Measurements from ENCODE around the gene LRRC10B.

The LRRC10B gene

DNA sequence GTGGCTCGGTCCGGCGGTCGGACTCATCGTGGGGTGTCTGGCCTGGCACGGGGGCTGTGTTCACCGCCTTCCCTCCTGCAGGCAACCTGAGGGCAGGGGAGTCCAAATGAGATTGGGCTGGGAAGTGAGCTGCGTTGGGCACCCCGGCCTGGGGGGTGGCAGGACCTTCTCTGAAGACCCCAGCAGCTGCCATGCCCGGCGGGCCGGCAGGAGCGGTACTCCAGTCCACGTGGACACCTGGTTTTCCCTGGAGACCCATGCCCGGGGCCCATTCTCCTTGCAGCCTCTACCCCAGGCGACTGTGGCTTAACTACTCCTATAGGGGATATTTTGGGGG is 24.5 kb downstream of the LRRC10B start:
- DNase-seq: no peak

DNA sequence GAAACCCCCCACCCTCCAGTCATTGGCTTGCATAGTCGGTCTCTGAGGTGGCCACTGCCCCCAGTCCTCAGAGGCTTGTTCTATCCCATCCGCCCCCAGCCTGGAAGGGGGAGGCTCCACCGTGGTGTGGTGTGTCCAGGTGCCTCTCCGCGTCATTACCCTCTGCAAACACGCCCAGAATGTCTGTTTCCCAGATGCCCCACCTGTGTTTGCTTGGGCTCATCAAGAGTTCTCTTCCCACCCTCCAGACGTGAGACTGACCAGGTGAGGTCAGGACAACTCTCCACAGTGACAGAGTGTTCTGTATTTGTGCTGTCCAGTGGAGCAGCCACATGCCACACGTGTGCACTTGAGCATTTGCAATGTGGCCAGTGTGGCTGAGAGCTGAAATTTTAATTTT is 24.9 kb downstream of the LRRC10B start:
- no peak for DNase-seq

DNA sequence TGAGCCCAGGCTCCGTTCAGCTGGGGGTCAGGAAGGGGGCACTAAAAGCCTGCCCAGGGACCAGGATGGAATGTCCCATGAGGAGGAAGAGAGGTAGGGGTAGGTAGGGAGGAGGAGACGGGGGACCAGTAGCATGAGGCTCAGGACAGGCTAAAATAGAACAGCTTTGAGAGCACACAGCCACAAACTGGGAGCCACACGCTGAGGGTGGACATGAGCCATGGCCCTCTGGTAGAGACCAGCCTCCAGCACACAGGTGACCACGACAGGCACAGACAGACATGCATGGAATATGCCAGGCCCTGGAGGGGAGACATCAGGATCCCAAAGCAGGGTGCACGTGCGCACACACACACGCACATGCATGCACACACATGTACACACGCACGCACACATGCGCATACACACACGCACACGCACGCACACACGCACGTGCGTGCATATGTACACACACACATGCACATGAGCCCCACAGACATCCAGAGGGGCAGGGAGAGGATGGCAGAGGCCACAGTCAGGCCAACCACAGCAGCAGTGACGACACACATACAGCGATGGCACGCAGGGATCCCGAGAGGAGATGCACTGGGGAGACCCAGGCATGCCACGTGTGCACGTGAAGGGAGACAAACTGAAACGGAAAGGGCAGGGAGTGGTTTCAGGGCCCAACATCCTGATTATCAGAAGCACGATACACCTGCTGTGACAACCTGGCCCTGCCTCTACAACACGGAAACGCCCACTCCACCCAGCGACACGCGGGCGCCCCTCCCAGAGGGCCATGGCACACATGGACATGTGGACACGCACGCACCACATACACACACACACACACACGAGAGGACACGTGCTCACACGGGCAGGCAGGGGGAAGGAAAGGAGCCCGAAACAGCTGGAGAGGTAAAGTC is 25.7 kb downstream of the LRRC10B start:
- no peak for DNase-seq

DNA sequence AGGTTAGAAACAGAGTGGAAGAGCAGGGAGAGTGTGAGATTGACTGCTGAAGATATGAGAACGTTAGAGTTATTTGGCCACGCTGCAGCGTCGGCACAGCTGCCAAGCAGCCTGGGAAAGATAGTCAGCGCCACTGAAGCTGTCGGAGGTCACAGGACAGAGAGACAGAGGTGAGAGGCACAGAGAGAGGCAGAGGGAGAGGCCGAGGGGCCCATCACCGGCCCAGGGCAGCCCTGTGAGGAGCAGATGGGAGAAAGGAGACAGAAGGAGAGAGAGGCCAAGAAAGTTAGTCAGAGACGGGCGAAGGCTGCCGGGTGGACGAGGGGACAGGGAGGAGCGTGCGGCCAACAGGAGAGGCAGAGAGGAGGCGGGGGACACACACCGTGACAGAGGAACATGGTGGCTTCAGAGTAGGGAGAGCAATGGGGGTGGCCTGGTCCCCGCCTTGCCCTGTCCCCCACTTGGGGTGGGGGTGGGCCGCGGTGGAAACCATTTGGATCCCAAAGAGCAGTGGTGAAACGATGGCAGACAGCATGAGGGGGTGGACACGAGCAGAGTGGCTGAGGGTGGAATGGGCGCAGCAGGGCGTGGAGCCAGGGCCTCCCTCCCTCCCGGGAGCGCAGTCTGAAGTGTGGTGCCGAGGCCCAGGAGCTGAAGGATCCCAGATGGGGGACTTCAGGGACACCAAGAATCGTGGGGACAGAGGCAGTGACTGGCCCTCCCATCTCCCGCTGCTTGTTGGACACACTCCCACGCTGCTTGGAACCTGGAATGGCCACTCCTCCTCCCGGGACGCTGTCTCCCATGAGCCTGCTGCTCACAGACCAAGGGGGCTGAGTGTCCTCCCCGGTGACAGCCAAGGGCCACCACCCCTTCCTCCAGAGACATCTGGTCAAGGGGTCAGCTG is 26.6 kb downstream of the LRRC10B start:
- DNase-seq: no peak

DNA sequence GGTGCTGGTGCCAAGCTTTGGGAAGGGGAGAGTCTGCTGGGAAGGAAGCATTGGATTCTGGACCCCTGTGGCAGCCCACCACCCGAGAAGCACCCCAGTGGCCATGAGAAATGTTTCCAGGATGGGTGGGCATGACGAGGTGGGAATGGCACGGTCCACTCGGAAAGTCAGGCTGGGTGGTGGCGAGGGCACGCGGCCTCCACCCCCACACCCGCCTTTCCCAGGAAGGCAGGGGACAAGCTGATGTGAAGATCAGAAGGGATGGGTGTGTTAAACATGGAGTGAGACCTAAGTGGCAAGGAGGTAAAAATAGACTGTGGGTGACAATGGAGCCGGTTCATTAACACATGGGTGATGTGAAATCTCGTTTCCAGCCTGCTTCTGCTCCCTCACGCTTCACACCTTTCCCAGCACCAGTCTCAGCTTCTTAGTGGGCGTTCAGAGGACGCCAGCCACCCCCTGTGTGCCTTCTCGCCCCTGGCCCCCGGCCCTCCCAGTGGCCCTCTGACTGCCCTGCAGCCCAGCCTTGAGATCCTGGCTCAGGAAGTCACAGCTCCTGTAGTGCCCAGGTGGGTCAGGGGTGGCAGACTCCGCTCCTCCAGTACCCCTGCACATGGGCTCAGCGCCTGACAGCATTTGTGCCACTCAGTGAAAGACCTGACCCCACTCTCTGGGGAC is 27.6 kb downstream of the LRRC10B start:
- no peak for DNase-seq

DNA sequence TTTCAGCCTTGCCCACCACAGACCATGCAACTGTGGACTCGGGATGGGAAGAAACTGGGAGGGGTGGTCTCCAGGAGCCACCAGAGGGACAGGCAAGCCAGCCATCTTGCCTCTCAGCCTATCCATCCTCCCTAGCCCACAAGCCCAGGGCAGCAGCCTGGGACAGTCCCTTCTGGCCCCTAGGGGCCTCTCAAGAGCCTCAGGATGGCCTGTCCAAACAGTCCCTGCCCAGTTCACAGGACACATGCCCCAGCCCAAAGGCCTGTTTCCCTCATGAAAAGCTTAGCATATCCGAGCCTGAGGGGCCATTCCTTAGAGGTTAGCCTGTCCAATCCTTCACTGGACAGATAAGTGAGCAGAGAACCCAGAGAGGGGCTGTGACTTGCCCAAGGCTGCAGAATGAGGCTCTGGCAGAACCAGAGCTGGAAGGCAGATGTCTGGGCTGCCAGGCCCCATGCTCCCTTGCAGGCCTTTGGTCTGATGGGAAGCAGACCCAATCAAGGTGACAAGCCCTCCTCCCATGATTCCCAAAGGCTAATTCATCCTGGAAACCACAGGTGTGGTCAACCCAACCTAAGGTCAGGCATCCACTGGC is 28.2 kb downstream of the LRRC10B start:
- DNase-seq: no peak

DNA sequence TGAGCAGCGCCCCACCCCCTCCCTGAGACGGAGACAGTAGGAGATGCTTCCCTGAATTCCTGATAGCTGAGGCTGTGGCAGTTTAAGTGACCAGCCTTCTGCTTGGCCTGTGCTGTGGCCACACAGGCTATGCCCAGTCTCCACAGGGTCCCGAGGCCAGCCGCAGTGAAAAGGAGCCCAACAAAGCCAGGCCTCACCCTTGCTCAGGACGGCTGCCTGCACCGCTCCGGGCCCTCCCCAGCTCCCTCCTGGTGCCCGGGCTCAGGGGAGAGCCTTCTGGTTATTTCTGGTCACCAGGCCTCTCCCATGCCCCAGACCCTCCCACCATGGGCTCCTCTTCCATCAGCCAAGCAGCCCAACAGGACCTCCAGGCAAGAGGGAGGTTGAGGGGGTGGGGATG is 28.8 kb downstream of the LRRC10B start:
- no peak for DNase-seq

DNA sequence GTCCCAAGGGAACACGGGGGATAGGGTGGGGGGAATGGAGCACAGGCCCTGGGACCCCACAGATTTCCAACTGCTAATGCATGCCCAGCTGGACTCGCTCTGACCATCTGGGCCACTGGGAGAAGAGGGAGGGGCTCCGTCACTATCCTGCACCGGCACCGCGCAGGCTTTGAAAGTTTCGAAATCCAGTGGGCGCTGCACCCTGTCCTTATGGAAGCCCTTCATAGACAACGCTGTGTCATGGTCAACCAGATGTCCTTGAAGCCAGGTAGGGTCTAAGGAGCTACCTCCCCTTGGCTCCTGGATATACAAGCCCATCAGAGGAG is 30.1 kb downstream of the LRRC10B start:
- DNase-seq: no peak

DNA sequence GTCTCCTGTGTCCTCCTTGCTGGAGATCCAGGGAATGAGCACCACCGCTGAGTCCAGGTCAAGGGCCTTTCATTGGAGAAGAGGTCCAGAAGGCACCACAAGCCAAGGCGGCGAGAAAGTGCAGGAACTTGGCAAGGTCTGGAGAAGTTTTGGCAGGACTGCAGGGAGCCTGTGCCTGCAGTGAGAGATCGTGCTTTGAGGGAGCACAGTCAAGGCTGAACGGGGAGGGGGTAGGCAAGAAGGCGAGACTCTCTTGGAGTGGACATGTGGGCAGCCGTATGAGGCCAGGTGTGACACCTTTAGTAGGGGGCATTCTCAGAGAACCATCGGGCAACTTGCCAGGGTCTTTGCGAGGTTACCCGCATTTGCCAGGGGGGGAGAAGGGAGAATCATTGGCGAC is 30.5 kb downstream of the LRRC10B start:
- DNase-seq: peak in 1 of 2 experiments; percentile 36

DNA sequence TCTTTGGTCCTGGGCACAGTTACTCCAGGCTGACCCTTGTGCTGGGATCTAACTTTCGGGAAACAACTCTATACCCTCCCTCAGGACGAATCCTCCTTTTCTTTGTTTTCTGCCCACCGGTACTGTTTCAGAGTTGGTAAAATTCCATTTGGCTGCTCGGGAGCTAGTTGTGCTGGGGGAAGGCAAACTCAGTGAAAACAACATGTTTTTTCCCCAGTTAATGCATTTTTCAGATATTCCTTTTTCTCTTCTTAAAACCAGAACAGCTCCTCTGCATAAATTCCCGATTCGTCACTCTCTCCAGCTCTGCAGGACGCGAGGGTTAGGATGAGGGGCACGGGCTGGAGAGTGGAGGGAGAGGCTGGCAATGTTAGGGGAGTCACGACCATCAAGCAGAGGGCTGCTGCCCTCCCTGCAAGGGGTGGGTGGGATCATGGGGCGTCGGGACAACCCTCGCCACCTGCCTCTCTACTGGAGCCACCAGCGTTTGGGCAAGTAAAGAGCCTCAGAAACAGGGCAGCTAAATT is 31.3 kb downstream of the LRRC10B start:
- no peak for DNase-seq

DNA sequence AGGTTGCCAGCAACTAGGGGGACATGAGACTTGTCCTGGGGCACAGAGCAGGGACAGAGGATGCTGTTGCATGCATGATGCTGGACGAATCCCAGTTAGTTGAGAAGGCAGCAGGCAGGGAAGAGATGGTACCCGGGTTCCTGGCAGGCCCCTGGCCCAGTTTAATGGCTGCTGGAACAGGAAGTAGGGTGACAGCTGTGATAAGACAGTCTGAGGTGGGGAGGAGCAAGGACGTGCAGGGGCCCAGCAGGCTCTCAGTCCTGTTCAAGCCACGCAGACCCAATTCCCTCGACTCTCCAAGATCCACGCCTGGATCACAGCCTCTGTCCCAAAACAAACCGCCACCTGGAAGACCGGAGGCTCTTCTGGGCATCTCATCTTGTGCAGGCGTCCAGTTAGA is 32.0 kb downstream of the LRRC10B start:
- DNase-seq: peak in 1 of 2 experiments; percentile 72

DNA sequence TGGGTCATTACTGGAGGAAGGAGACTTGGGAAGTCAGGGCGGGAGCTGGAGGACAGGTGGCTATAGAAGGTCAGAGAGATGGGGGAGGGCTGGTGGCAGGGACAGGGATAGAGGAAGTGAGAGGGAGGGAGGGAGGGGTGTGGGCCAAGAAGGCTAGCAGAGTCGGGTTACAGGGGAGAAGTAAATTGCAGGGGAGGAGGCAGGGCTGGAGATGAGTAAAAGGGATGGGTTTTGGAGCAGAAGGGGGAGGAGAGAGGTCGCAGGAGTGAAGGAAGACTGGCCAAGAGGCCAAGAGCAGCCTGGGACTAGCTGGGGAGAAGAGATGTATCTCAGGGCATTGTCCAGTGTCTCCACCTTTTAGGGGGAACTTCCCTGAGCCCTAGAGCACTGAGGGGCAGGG is 33.0 kb downstream of the LRRC10B start:
- DNase-seq: peak; percentile 49 to 74

DNA sequence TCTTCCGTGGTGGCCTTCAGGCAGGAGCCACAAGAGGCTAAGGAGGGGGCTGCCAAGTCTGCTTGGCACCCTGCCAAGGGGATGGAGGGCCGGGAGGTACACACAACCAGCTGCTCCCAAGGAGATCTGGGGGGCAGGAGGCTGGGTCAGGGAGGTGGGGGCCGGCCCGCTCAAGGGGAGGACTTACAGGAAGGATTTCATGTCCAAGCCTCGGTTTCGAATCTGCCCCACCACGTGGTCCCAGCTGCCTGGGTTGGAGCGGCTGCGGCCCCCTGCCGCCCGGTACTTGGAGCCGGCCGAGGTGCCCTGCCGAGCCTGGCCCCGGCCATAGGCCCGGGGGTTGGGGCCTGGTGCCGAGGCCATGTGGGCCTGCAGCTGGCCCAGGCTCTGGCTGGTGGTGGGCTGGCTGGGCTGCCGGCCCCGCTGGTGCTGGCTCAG is 33.5 kb downstream of the LRRC10B start:
- DNase-seq: peak; percentile 52 to 95

DNA sequence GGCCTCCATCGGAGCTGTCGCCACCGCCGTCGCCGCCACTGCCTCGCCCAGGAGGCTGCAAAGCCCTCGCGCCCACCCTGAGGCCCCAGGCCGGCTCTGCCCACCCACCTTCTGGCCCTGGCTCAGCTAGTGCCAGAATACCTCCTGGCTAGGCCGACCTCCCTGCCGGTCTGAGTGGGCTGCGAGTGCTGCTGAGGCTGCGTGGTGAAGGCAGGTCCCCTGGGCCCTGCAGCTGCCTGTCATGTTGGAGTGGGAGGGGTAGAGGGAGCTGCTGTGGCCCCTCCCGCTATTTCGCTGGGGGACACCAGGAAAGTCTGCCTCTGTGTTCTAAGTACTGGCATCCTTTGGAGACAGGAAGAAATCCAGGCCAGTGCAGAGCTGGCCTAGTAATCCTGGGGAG is 34.2 kb downstream of the LRRC10B start:
- no peak for DNase-seq

DNA sequence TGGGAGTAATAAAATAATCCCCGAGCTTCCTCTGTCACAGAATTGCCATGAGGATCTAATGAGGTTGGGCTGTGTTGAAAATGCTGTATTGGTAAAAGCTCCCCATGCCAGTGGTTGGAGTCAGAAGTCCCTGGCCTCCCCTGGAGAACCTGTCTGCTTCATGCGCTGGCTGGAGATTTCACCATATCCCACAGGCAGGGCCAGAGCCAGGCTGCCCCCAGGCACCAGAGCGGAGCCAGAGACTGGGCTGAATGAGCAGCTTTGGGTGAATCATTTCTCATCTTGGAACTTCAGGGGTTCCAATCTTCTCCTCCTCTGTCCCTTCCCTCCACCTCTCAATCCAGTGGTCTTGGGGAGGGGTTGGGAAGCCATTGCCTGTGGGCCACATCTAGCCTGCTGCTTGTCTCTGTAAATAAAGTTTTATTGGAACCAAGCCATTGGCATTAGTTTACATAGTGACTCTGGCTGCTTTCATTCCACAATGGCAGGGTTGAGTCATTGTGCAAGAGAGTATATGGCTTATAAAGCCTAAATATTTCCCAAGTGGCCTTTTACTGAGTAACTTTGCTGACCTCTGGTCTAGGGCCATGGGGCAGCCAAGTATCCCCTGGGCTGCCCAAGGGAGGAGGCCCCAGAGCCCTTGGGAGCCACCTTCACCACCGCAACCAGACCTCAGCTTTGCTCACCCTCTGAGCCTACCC is 35.2 kb downstream of the LRRC10B start:
- DNase-seq: peak in 1 of 2 experiments; percentile 62

DNA sequence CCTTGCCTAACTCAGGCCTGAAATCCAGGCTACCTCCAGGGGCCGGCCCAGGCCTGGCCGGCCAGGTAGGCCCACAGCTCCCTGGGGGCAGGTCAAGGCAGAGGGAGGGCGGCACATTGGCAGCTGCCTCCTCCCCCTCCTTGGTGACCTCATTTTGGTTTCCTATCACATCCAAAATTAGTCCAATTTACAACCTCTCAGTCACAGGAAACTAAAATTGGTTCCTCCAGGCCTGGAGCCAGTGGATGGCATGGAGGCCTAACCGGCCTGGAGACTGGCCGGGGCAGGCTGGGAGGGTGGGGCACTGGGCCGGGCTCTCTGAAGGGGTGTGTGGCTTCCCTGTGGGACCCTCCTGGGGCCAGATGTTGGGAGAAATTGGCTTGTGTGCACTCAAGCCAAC is 35.9 kb downstream of the LRRC10B start:
- no peak for DNase-seq

DNA sequence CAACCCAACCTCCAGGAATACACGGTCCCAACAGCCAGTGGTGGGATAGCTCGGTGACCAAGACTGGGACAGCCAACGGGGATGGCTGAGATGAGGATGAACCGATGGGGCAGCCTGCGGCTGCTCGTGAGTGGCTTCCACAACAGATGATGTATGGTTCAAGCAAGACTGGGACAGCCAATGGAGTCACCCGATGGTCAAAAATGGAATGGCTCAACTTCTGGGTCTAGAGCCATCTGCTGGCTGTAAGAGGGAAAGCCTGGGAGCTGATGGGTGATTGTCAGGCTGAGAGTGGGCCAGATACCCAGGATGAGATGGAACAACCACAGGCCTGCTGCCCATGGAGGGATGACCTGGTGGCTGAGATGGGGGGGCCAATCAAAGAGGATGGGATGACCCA is 36.8 kb downstream of the LRRC10B start:
- no peak for DNase-seq

DNA sequence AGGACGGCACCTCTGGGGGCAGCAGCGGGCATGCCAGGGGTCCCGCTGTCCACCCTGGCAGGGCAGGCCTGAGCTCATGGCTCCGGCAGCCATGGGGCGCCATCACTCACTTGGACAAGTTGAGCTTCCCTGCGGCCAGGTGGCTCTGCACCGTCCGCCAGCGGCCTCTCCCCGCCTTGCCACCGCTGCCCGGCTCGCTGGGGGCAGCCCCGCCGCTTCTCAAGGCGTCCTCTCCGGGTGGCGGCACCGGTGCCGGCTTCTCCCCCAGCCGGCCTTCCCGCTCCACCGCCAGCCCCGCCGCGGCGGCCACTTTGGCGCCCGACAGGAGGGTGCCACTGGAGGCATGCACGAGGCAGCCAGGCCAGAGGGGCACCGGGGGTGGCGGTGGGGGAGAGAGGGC is 37.4 kb downstream of the LRRC10B start:
- DNase-seq: no peak

DNA sequence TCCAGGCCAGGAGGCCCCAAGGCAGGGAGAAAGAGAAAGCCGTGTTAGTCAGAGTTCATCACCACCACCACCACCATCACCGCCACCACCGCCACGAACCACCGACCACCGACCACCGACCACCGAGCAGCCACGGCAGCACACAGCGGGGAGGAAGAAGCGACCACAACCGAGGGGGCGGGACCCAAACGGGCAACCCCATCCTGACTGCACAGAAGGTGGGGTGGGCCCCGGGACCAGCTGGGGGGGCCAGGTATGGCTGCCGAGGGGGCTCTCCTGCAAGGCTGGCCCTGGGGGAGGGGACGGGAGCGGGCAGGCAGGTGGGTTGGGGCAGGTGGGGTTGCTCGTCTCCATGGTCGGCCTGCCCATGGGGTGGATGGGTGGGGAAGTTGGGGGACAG is 38.1 kb downstream of the LRRC10B start:
- DNase-seq: no peak

DNA sequence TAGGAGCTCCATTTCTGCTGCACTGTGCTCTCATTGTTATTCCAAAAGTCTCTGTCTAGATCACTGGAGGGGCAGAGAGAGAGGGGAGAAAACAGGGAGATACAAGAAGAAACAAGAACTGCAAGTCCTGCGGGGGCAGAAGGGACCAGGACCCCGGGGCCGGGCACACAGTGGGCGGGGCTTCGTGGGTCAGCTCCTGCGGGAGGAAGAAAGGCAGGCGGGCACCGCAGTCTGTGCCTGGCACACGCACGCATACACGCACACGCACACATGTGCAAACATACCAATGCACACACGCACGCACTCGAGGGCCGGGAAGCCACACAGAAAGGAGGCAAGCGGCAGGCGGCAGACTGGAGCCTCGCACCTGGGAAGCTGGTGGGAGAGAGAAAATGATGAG is 38.7 kb downstream of the LRRC10B start:
- no peak for DNase-seq

DNA sequence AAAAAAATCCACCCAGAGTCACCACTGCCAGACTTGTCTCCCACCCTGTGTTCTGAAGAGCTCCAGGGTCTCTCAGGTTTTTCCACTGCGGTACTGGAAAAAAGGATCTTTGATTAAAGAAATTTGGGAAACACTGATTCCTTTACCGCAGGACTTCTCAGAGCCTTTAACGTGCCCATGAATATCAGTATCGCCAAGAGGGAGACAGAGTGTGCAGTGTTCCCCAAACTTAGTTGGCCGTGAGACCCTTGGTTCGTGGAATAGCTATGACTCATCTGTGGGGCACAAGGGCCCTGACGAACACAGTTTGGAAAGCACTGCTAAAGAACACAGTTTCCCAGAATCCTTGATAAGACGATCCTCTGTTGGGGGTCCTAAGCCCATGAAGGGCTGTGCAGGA is 40.6 kb downstream of the LRRC10B start:
- DNase-seq: no peak

Measured in NCI-H446 (cell line).